Fibroblast of gingiva (primary cell): Measurements from ENCODE around the gene COMMD7.

ENCODE experiments used
- DNase-seq: peaks from one replicate; pipeline ENCODE4 v3.0.0-alpha.2; 2011; ENCODE audit warnings: low read depth

Gene COMMD7

GRCh38 chr20:32743237-32744112 lies at the start of gene COMMD7:
TSS of gene COMMD7 (minus strand) at chr20:32743467. CDS start at chr20:32743391, 76 bp downstream.
- DNase-seq: peak; percentile 63

- no peak for DNase-seq
Measured at GRCh38 chr20:32792731-32793458, 49.6 kb upstream of the COMMD7 start.

GRCh38 chr20:32792316-32792715 lies 49.0 kb upstream of the COMMD7 start:
- DNase-seq: no peak

GRCh38 chr20:32790751-32791057 lies 47.4 kb upstream of the COMMD7 start:
- no peak for DNase-seq

- DNase-seq: peak; percentile 59
Measured at GRCh38 chr20:32789896-32790750, 46.9 kb upstream of the COMMD7 start.

- DNase-seq: no peak
Measured at GRCh38 chr20:32787168-32787567, 43.9 kb upstream of the COMMD7 start.

GRCh38 chr20:32786059-32786760 lies 42.9 kb upstream of the COMMD7 start:
- DNase-seq: no peak

- no peak for DNase-seq
Measured at GRCh38 chr20:32784369-32785080, 41.3 kb upstream of the COMMD7 start.

GRCh38 chr20:32780749-32781655 lies 37.7 kb upstream of the COMMD7 start:
- DNase-seq: no peak

GRCh38 chr20:32780278-32780677 lies 37.0 kb upstream of the COMMD7 start:
- DNase-seq: no peak

GRCh38 chr20:32779500-32780211 lies 36.4 kb upstream of the COMMD7 start:
- DNase-seq: no peak

- DNase-seq: no peak
Measured at GRCh38 chr20:32777177-32777956, 34.1 kb upstream of the COMMD7 start.

GRCh38 chr20:32775336-32775991 lies 32.2 kb upstream of the COMMD7 start:
- DNase-seq: no peak

- no peak for DNase-seq
Measured at GRCh38 chr20:32773855-32774254, 30.6 kb upstream of the COMMD7 start.

GRCh38 chr20:32773223-32773622 lies 30.0 kb upstream of the COMMD7 start:
- no peak for DNase-seq

- DNase-seq: no peak
Measured at GRCh38 chr20:32772046-32772445, 28.8 kb upstream of the COMMD7 start.

- no peak for DNase-seq
Measured at GRCh38 chr20:32767418-32768198, 24.3 kb upstream of the COMMD7 start.
